ENCODE measurements around the gene RAB6B.

RAB6B gene

DNA sequence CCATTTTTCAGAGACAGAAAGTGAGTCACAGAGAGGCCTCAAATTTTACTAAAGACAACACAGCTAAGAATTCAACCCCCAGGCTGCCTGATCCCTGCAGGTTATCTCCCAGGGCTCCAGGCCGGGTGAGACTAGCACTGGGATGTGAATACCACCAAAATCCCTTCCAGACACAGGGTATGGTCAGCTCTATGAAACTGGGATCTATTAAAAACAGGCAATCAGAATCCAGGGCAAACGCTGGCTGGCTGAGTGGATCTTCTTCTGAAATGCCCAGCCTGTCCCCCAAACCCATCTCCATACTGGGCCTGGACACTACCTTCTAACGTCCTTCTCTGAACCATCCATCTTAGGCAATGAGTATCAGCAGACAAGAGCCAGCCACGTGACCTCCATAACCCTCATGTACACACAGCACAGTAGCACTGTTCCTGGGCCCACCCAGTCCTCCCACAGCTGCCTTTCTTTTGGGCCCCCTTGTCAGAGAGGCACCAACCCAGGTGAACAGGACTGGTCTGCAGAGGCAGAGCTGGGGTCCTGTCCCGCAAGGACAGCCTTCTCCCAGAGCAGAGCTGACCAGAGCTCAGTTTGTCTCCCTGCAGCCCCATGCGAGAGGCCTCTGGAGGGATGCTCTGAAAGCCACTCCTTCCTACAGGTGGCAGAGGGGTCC, 1.9 kb downstream of the RAB6B start:
- no peak for DNase-seq

DNA sequence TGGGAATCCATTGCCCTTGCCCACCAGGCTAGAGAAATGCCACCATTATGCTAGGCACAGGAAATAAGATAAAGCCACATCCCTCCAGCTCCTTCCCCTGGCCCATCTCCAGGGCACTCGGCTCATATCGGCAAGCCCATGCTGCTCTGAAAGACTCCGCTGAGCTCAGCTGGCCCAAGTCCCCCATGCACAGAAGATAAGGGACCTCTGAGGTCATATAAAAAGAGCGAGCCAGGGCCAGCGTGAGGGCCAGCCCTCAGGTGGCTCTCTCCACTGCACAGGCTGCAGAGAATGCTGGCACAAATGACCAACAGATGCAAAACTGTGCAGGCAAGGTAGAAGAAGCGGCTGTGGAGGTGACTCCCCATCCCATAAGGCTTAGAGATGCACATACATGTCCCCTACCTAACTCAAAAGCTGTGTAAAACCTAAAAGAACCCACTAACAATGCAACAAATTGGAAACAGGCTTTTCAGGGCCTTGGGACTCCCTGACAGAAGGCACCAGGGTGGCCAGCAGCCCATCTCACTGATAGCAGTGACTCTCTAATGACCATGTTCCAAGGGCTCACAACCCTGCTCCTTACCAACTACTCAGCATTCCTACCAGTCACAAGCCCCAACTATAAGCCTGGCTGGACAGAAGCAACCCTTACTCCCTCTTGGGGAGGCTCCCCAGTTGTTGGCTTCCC, 3.0 kb downstream of the RAB6B start:
- DNase-seq = no peak

DNA sequence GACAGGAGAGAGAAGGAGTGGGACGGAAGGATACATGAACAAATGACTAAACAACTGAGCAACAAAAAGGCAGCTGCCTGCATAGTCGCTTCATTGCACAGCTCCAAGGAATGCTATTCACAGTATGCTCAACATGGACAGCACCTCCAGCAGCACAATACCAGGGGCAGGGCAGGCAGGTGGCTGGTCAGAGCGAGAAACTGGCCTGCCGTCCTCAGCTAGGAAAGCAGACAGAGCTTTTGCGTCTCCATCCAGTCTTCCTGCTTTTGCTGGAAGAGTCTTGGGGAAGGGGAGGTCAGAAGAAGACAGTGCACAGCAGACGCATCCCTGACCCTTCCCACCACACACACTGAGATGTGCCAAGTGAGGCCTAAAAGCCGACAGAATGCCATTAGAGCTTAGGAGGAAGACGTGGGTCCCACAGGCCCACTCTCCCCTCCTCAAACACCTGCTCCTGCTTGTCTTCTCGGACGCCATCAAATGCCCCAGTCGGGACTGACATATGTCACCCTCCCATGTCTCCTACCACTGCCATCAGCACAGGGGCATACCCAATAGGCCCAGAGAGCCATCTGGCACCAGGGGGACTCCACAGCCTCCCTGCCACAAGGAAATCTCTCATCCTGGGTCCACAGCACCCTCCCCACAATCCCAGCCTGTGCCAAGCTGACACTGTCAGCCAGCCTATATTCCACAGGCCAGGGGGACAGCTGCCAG, 3.9 kb downstream of the RAB6B start:
- DNase-seq = no peak

DNA sequence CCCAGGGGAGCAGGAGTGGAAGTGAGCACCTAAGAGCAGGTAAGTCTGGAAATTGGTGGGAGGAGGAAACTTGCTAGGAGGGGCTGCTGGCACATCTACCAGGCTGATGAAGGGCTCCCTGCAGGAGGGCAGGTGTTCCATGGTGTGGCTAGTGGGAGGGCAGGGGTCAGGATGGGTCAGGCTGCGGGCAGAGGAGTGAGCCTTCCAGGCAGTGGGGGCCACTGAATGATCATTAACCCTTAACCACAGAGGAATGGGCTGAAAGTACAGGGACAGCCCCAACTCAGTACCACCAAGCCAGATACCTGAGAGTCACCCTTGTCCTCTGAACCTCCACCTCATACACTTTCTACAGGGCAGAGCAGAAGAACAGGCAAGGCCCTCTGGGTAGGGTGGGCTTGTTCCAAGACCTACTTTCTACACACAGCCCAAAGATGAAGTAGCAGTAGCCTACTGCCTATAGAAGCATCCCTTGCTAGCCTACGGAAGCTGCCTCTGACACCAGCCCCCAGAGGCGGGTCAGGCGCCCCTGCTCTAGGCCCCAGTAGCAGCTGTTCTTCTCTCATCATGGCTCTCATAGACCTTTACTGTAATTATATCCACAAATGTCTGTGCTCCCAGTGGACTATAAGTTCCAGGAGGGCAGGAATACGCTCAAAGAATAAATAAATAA, 4.6 kb downstream of the RAB6B start:
- DNase-seq = no peak

DNA sequence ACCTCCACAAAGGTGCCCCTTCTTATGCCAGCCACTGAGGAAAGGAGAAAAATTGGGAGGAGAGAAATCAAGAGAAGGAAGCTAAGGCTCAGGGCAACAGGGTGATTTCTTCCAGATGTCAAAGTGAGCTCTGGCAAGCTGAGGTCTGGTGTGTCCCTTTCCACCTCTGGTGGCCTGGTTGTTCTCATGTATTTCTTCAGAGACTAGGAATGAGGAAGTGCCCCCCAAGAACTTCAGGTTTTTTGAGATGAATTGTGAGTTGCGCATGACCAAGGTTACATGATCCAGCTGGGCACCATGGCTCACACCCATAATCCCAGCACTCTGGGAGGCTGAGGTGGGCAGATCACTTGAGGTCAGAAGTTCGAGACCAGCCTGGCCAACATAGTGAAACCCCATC, 5.6 kb downstream of the RAB6B start:
- DNase-seq = no peak

DNA sequence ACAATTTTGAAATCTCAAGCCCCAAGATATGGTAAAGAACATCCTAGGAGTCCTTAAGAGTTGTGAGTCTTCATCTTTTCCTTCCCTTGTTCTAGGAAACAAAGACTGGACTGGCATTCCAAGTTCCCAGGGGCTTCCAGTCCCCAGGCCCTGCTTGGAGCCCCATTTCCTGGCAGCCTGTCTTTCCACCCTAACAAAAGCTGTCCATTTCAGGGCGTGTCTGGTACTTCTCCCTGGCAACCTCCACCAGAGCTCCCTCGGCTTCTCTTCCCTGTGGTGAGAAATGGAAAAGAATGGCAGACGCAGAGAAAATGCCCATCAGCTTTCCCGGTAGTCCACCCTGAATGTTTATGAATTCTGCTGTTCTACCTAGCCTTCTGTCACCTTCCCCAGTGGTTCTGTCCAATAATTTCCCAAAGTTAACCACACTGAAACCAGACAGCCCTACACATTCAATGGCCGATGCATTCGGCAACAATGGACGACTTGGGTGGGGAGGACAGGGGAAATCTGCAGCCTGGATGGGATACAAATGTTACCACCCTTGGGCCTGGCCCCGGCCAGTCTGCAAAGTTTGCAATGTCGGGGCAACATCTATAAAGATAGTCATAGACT, 6.8 kb downstream of the RAB6B start:
- DNase-seq = no peak

DNA sequence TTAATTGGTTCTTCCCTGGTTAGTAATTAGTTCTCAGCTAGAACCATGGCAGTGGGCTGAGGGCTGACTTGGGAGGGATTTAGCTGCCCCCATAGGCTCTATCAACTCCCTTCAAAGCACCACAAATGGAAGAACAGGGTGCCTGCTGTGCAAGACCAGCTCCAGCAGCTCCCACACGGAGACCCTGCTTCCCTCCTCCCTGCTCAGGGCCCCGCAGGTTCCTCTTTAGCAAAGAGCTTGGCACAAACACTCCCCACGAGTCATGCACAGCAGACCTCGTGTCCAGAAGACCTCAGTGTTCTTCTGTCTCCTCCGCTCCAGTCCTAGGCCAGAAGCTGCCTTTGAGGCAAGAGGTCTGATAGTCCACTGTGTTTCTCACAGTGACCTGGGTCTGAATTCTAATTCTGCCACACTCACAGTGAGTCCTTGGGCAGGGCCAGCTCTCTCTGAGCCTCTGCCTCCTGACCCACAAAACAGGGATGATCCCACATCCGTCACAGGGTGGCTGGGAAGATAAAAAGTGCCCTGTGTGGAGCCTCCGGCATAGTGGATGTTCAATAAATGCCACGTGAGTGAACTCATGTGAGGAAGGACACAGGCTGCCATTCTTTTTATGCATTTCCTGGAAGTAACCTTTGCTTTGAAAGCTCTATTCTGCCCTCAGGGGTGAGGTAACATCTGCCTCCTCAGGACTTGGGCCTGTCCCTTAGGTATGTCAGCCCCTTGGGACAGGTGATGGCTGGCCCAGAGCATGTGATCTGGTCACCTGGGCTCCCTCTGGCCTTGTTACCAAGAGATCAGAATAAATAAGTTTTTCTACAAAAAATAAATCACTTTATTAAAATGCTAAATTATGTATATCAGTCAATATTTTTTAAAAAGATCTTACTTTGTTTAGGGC, 7.6 kb downstream of the RAB6B start:
- DNase-seq = no peak

DNA sequence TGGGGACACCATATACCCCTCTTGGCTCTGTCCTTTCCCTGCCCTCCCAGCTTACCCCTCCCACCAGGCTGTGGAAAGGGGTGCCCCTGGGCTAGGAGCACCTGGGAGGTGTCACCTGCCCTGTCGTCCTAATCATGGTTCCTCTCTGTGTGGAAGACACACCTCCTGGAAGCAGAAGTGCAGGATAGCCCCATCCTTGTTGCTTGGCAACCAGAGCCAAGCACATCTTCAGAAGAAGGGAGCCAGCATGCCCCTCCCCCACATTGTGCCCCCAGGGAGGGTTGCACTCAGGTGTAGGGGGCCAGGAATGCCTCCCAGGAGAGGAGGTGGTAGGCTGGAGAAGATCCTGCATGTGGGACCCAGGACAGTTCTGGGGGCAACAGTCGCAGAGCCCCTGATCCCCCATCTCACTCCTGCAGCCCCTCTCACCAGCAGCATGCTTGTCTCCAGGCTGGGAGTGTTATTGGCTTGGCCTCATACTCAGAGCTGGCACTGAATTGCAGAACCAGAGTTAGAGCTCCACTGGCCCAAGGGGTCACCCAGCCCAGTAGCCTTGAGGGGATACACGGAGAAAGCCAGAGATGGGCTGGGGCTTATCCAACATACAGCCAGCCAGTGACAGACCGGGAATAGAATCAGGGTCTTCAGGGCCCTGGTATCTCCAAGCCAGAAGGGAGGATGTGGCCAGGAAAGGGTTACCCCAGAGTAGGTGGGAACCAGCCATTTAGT, 8.4 kb downstream of the RAB6B start:
- no peak for DNase-seq

DNA sequence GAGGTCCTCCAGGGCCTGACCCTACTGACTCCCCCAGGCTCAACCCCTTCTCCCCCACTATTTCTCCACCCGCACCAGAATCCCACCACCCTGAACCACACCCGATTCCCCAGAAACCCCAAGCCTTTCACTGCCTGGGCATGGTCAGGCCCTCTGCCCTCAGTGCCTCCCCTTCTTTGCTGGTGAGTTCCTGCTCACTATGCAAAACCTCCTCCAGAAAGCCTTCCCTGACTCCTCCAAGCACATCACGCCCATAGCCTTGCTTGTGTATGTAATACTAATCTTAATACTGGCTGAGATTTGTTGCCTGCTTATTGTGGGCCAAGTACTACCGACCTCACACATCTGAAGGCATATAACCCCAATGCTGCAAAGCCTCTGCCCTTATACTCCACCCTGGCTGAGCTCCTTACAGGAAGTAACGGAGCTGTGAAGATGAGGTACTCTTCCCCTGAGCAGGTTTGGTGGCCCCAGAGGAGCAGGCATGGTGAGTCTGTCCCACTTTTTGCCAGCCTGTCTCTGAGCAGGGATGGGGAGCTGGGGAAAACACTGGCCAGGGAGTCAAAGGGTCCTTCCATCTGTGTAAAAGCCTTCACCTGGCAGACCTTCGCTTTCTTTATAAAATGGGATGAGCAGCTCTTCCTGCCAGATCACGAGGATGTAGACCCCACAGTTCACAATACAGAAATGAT, 9.5 kb downstream of the RAB6B start:
- no peak for DNase-seq

DNA sequence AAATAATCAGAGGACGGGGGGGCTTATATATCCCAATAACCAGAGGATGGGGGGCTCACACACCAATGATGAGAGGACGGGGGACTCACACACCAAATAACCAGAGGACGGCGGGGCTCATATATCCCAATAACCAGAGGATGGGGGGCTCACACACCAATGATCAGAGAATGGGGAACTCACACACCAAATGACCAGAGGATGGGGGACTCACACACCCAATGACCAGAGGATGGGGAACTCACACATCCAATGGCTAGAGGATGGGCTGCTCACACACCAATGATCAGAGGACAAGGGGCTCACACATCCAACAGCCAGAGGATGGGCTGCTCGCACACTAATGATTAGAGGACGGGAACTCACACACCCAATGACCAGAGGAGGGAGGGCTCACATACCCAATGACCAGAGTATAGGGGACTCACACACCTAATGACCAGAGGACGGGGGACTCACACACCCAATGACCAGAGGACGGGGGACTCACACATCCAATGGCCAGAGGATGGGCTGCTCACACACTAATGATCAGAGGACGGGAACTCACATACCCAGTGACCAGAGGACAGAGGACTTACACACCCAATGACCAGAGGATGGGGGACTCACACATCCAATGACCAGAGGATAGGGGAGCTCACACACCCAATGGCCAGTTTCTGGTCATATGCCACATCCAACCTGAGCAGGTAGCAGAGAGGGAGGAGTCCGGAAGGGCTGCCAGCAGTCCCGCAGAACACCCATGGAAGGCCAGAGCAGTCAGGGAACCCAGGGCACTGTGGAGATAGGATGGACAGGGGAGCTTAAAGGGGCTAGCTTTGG, 10.6 kb downstream of the RAB6B start:
- DNase-seq = no peak

DNA sequence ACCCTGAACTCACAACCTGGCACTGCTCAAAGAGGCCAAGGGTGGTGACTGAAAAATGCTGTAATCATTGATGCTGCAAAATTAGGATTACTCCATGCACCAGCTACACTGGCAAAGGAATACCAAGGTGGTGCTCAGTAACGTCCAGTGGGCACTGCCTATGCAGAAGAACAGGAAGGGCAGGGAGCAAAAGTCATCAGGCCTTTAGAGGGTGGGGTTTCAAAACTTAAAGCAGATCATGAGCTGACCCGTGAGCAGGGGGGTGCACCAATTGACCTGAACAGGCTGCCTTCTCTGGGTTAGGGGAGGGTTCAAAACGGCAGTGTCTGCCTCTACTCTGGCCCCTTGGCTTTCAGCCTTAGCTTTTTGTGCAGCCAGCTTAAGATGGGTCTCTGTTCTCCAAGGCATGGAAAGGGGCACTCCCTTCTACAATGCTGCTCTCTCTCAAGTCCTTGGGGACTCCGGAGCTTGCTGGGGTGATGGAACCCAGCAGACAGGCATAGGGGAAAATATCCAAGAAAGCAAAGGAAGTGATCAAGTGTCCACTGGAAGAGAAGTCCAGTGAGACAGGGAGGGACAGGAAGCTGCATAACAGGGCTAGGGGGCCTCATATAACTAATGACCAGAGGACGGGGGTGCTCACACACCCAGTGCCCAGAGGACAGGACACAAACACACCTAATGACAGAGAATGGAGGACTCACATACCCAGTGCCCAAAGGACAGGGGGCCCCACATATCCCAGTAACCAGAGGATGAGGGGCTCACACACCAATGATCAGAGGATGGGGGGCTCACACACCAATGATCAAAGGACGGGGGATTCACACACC, 11.4 kb downstream of the RAB6B start:
- DNase-seq = no peak

DNA sequence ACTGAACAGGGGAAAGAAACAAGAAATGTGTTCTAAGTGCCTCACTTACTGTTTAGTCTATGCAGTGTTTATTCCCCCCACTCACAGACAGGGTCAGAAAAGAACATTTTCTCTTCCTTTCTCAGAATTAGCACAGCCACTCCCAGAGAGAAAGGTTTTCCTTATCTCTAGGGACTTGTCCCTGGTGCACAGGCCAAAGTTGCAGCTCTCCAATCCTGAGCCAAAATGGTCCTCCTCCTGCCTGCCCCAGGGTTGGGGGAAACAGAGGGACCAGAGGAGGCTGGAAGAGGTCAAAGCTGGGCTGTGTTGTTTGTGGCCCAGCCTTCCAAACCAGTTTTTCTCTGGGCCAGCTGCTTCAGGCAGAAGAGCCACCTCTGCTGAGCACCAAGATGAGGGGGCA, 12.0 kb downstream of the RAB6B start:
- no peak for DNase-seq

DNA sequence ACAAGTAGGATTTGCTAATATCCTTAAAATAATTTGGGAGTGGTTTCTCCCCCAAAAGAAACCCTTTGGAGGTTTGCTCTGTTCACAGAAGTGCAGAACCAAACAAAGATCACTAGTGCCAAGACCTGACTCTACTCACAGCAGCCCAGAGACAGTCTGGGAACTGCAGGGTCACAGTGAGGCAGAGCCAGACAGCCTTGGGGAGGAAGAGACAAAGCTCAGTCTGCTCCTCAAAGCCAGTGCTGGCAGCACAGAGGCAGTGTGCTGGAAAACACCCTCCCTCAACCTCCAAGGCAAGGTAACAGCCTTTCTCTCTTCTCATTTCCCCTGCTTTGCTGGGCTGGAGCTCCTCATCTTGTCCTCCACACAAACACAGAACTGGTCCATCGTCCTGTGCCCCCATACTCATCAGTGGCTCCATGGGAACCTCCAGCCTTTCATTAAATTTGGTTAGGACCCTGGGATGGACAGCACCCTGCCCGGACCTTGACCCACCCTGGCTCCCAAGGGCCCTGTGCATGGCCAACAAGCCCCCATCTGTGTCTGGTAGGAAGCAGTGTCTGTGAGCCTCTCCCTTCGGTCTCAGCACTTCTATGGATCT, 12.6 kb downstream of the RAB6B start:
- DNase-seq = no peak

DNA sequence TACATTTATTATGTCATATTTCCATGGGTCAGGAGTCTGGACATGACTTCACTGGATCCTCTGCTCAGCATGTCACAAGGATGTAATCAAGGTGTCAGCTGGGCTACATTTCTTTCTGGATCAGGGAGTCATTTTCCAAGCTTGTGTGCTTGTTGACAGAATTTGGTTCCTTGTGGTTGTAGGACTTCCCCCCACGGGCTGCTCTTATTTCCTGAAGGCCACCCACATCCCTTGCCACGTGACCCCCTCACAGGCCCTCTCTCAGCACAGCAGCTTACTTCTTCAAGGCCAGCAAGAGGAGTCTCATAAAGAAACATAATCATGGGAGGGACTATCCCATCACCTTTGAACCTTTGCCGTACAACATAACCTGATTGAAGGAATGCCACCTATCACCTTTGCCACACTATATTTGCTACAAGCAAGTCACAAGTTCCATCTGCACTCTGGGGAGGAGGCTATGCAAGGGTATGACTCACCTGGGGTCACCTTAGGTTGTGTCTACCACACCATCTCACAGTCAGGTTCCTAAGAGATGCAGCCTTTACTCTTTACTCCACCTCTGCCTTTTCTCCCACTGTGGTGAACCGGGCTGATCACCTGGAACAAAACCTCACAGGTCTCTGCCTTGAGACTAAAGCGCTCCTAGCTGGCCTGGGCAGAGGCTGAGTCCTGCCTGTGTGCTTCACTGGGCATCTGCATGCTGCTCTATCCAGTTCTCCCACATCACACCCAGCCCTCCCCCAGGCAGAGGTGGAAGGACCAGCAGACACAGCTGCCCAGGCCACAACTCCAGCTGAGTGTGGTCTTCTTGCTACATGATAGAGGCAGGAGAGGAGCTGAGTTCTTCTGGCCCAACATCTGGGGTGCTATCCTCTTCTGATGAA, 13.5 kb downstream of the RAB6B start:
- DNase-seq = no peak

DNA sequence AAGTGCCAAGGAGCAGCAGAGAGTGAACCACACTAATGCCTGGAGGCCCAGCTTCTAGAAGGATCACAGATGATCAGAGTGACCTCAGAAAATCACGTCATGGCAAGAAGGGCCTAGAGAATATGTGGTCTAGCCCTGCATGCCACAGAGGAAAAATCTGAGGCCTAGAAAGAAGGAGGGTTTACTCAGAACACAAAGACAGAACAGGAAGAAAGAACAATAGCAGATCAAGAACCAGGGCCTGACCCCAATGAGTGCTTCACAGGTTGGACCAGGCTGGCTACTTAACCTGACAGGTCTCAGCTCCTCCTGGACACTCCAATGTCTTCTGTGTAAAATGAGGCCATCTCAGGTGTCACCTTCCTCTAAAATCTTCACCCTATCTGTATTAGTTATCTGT, 14.2 kb downstream of the RAB6B start:
- no peak for DNase-seq

DNA sequence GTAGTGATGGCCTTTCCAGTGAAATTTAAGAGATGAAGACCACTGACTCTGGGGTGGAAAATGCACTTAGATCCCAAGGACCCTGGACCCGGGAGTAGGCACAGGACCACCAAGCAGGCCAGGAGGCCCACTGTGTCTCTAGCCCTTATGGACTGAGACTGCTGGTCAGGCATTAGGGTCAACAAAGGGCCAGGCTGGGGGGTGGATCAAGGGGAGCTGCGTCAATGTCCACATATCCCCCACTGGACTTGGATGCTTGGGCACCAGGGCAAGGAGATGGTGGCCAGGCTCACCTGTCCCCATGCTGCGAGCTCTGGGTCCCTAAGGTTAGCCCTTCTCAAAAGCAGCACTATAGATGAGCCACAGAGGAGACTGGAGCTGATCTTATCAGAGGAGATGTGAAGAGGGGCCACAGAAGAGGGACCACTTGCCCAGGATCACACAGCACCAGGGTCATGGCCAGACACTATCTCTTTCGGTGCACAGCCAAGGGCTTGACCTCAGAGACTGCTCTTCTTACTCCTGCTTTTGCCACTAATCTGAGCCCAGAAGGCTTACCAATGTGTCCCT, 14.7 kb downstream of the RAB6B start:
- no peak for DNase-seq

DNA sequence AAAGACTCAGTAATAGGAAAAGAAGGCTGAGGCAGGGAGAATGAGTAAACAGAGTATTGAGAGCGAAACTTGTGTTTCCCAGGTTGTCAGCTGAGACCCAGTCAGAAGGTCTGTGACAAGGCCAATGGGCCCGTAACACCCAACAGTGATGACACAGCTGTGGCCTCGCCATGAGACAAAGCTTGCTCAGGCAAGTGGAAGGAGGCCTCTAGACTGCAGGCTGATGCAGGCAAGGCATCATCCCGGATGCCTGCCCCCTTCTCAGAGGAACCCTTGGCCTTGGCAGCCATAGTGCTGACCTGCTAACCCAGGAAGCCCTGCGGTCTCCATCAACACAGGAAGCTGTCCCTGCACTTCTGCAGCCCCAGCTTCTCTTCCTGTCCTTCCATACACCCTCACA, 15.4 kb downstream of the RAB6B start:
- DNase-seq = no peak
